ENCODE measurements around the gene JAM3.

- no peak for TF ChIP-seq CTCF (IDR thresholded peaks at IDR 0.05)
- no peak for TF ChIP-seq POLR2A (IDR thresholded peaks at IDR 0.05)
Measured at GRCh38 chr11:134120921-134121526, 52.2 kb downstream of the JAM3 start.
